ENCODE results near the gene MEGF10.

GRCh38 chr5:127316011-127316410 lies 25.4 kb downstream of the MEGF10 start:
- TF ChIP-seq POLR2AphosphoS5 (IDR thresholded peaks at IDR 0.05; ENCODE audit: borderline replicate concordance, low read depth, low read length) (no peak), EZH2 (IDR thresholded peaks at IDR 0.05) (no peak), FOXP2 (optimal IDR thresholded peaks at IDR 0.05; ENCODE audit: control extremely low read depth, extremely low read length, insufficient read depth) (no peak)

Data from SK-N-MC (cell line).